DND-41 (cell line): ENCODE measurements around the gene PER1.

Experiments
- ATAC-seq: fragments of 200-7000 bp; cut with Tn5 transposase; 3 replicates; pipeline ENCODE4 v1.9.1; 2021; ENCODE audit warnings: low read depth; ENCODE audit not compliant: insufficient read depth
- DNase-seq: peaks from one replicate; pipeline ENCODE4 v3.0.0-alpha.2; 2020
- H2AFZ ChIP-seq: 2 replicates; pipeline ENCODE4 v1.6.0; 2012; ENCODE audit warnings: low read depth, low read length
- H3K27ac ChIP-seq: 2 replicates; pipeline ENCODE4 v1.5.1; 2012; ENCODE audit warnings: low read length, inconsistent platforms
- H3K27me3 ChIP-seq: fragments of 200-600 bp; sonication (generic); 2 replicates; pipeline ENCODE4 v1.6.0; 2012; ENCODE audit warnings: low read length, mild to moderate bottlenecking, inconsistent platforms; ENCODE audit not compliant: insufficient read depth, poor library complexity
- H3K36me3 ChIP-seq: 2 replicates; pipeline ENCODE4 v1.5.1; 2012; ENCODE audit warnings: low read length, inconsistent platforms; ENCODE audit not compliant: insufficient read depth
- H3K4me1 ChIP-seq: 2 replicates; pipeline ENCODE4 v1.5.1; 2012; ENCODE audit warnings: mild to moderate bottlenecking, low read length; ENCODE audit not compliant: insufficient read depth
- H3K4me2 ChIP-seq: 2 replicates; pipeline ENCODE4 v1.6.0; 2012; ENCODE audit warnings: mild to moderate bottlenecking, moderate library complexity, low read length, inconsistent platforms; ENCODE audit not compliant: insufficient read depth
- H3K4me3 ChIP-seq, 2 experiments: fragments of 200-600 bp in 1 of 2; shearing (Covaris generic) in 1 of 2; 2 replicates each; pipeline ENCODE4 v1.5.1; 2012 to 2016; ENCODE audit warnings: inconsistent platforms in 2 of 2, low read length in 2 of 2, mild to moderate bottlenecking in 2 of 2, low read depth in 1 of 2, moderate library complexity in 1 of 2
- H3K79me2 ChIP-seq: 2 replicates; pipeline ENCODE4 v1.6.0; 2012; ENCODE audit warnings: low read length, inconsistent platforms; ENCODE audit not compliant: insufficient read depth
- H3K9ac ChIP-seq: 2 replicates; pipeline ENCODE4 v1.6.0; 2012; ENCODE audit warnings: low read depth, mild to moderate bottlenecking, inconsistent platforms, low read length, moderate library complexity
- H3K9me3 ChIP-seq: 2 replicates; pipeline ENCODE4 v1.5.1; 2012; ENCODE audit warnings: low read length, moderate library complexity, mild to moderate bottlenecking, inconsistent platforms; ENCODE audit not compliant: insufficient read depth, severe bottlenecking
- H4K20me1 ChIP-seq: 2 replicates; pipeline ENCODE4 v1.6.0; 2012; ENCODE audit warnings: low read length; ENCODE audit not compliant: insufficient read depth
- CTCF ChIP-seq: IDR thresholded peaks from 2 replicates; pipeline ENCODE4 v1.5.1; 2012; ENCODE audit warnings: borderline replicate concordance, low read length, moderate library complexity, mild to moderate bottlenecking; ENCODE audit not compliant: poor library complexity, severe bottlenecking; ENCODE audit errors: extremely low read depth
- EZH2 ChIP-seq: IDR thresholded peaks from 3 replicates; pipeline ENCODE4 v1.6.1; 2012; ENCODE audit warnings: borderline replicate concordance, low read depth, mild to moderate bottlenecking, moderate library complexity, low read length, inconsistent platforms; ENCODE audit not compliant: severe bottlenecking

PER1 gene

DNA sequence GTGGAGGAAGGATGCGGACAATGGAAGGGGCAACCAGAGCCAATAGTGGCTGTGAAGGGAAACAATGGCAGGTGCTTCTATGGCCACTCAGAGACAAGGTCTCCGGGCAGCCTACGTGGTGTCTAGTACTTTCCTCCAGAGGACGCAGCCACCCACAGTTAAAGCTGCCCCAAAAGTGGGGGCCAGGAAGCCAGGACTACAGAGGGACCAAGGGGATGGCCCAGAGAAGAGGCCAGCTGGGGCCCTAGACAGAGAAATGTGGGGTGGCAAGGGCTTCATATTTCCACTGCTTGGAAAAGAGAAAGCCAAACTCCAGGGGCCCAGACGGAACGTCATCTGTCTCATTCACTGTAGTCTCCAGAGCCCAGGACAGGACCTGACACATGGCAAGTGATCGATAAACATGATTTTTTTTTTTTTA lies 837 bp upstream of the PER1 start:
- no peak for DNase-seq
- H3K9ac ChIP-seq: peak overlapping the region; percentile 61; the same call in 1 of the 2 replicates
- H3K4me1 ChIP-seq: peaks cover 62% of the 10 kb centered on the region
- H3K4me3 ChIP-seq: peak overlapping the region in 1 of 2 experiments; percentile 76; a peak in 2 of 4 replicates
- ATAC-seq: no peak
- TF ChIP-seq CTCF: no peak
- TF ChIP-seq EZH2: no peak
- H3K4me2 ChIP-seq: peak overlapping the region; percentile 93
- H3K9me3 ChIP-seq: no peaks in the 10 kb centered on the region
- no peak overlapping the region for H2AFZ ChIP-seq
- peak overlapping the region; percentile 43; the same call in 1 of the 2 replicates for H3K27ac ChIP-seq
- peaks cover 17% of the 10 kb centered on the region for H3K79me2 ChIP-seq
- no peaks in the 10 kb centered on the region for H3K27me3 ChIP-seq
- peaks cover 26% of the 10 kb centered on the region for H3K36me3 ChIP-seq
- peaks cover 19% of the 10 kb centered on the region for H4K20me1 ChIP-seq

GRCh38 chr17:8151641-8152111 lies 528 bp downstream of the PER1 start:
- DNase-seq (peak; percentile 46), ATAC-seq (no peak)
- H3K79me2 ChIP-seq: peaks cover 17% of the 10 kb centered on the region
- H3K27ac ChIP-seq: peak overlapping the region; percentile 85
- peak overlapping the region; percentile 93 for H3K4me2 ChIP-seq
- H3K4me1 ChIP-seq: peaks cover 53% of the 10 kb centered on the region
- no peaks in the 10 kb centered on the region for H3K27me3 ChIP-seq
- peak overlapping the region; percentile 47 to 76 for H3K4me3 ChIP-seq
- no peak for TF ChIP-seq EZH2
- no peak for TF ChIP-seq CTCF
- no peaks in the 10 kb centered on the region for H3K9me3 ChIP-seq
- peaks cover 19% of the 10 kb centered on the region for H4K20me1 ChIP-seq
- peak overlapping the region; percentile 61 for H3K9ac ChIP-seq
- H2AFZ ChIP-seq: peak overlapping the region; percentile 32
- H3K36me3 ChIP-seq: peaks cover 37% of the 10 kb centered on the region

GRCh38 chr17:8151120-8151640 lies 1.0 kb downstream of the PER1 start:
- H3K4me1 ChIP-seq: peaks cover 52% of the 10 kb centered on the region
- peak overlapping the region; percentile 47 to 76 for H3K4me3 ChIP-seq
- TF ChIP-seq CTCF (no peak), EZH2 (no peak)
- H3K27me3 ChIP-seq: no peaks in the 10 kb centered on the region
- peak overlapping the region; percentile 61 for H3K9ac ChIP-seq
- H3K4me2 ChIP-seq: peak overlapping the region; percentile 93
- no peaks in the 10 kb centered on the region for H3K9me3 ChIP-seq
- DNase-seq (peak; percentile 96), ATAC-seq (peak; percentile 74)
- peak overlapping the region; percentile 32 for H2AFZ ChIP-seq
- peaks cover 42% of the 10 kb centered on the region for H3K36me3 ChIP-seq
- H3K79me2 ChIP-seq: peaks cover 17% of the 10 kb centered on the region
- H4K20me1 ChIP-seq: peaks cover 19% of the 10 kb centered on the region
- H3K27ac ChIP-seq: peak overlapping the region; percentile 85
